Measurements from ENCODE around the gene ZNF260.

The ZNF260 gene

GRCh38 chr19:36489920-36490415 lies 38.1 kb downstream of the ZNF260 start:
- DNase-seq (ENCODE audit: low read depth in 3 of 3) = peak in 2 of 3 experiments; percentile 50 to 61

- DNase-seq (ENCODE audit: low read depth in 3 of 3) = peak; percentile 89 to 92 (median 91)
Observed at GRCh38 chr19:36489118-36489919, 38.8 kb downstream of the ZNF260 start, which contains the start of gene ZNF566. Gene ZNF566, minus strand, starts transcription at chr19:36489561. Its CDS starts 13,004 bp downstream, at chr19:36476557.

- DNase-seq (ENCODE audit: low read depth in 3 of 3) = peak; percentile 5 to 41 (median 13)
Observed at GRCh38 chr19:36488846-36489117, 39.3 kb downstream of the ZNF260 start.

GRCh38 chr19:36488118-36488845 lies 39.8 kb downstream of the ZNF260 start:
- no peak for DNase-seq (ENCODE audit: low read depth in 3 of 3)

- DNase-seq (ENCODE audit: low read depth in 3 of 3) = no peak
Observed at GRCh38 chr19:36483653-36484052, 44.4 kb downstream of the ZNF260 start.

- DNase-seq (ENCODE audit: low read depth in 3 of 3) = no peak
Observed at GRCh38 chr19:36482876-36483275, 45.2 kb downstream of the ZNF260 start.

Data from stimulated activated CD4-positive, alpha-beta T cell treated with anti-CD3 and anti-CD28 coated beads, TNF-alpha, amount 100 ng/mL, for 24 hours (primary cell).